HEK293 (cell line): ENCODE data around the gene MTUS2.

ENCODE experiments used
- CTCF ChIP-seq: fragments of 450-650 bp; formaldehyde crosslinking; IDR thresholded peaks from 2 replicates; pipeline ENCODE4 v1.5.1; 2016; ENCODE audit warnings: missing biosample characterization, missing genetic modification characterization
- SP2 ChIP-seq: fragments of 450-650 bp; formaldehyde crosslinking; IDR thresholded peaks from 2 replicates; pipeline ENCODE4 v1.5.1; 2016; ENCODE audit warnings: missing biosample characterization, missing genetic modification characterization
- ZNF311 ChIP-seq: fragments of 450-650 bp; formaldehyde crosslinking; IDR thresholded peaks from 2 replicates; pipeline ENCODE4 v1.5.1; 2017; ENCODE audit warnings: missing biosample characterization, missing genetic modification characterization, borderline replicate concordance
- ZNF398 ChIP-seq: fragments of 450-650 bp; formaldehyde crosslinking; IDR thresholded peaks from 2 replicates; pipeline ENCODE4 v1.5.1; 2017; ENCODE audit warnings: missing biosample characterization, missing genetic modification characterization

- TF ChIP-seq ZNF398 (tag by site-specific recombination) (no peak), SP2 (tag by site-specific recombination) (no peak), CTCF (tag by site-specific recombination) (no peak), ZNF311 (tag by site-specific recombination) (no peak)
These were observed 597.9 kb downstream of the MTUS2 start for GRCh38 chr13:29418026-29418425.
